HepG2 (cell line): ENCODE data around the gene ANKRD44.

ENCODE experiments used
- ARNT ChIP-seq: fragments of 450-650 bp; IDR thresholded peaks from 2 replicates; pipeline ENCODE4 v1.6.1; 2017
- ASH2L ChIP-seq: fragments of 300-600, 200-600 bp; sonication (generic); IDR thresholded peaks from 2 replicates; pipeline ENCODE4 v1.7.0; 2017; ENCODE audit warnings: low read depth, mild to moderate bottlenecking, moderate library complexity, mixed read lengths, low read length; ENCODE audit not compliant: insufficient read length
- ELF1 ChIP-seq: sonication (generic); formaldehyde crosslinking; IDR thresholded peaks from 2 replicates; pipeline ENCODE4 v1.4.0; 2020; ENCODE audit warnings: missing genetic modification reagents
- ISL2 ChIP-seq: sonication (generic); formaldehyde crosslinking; IDR thresholded peaks from 2 replicates; pipeline ENCODE4 v1.5.0; 2020; ENCODE audit warnings: missing genetic modification reagents
- KAT8 ChIP-seq: IDR thresholded peaks from 2 replicates; pipeline ENCODE4 v1.6.1; 2016; ENCODE audit warnings: missing genetic modification reagents, missing compliant biosample characterization
- NR1H2 ChIP-seq: sonication (generic); formaldehyde crosslinking; IDR thresholded peaks from 2 replicates; pipeline ENCODE4 v1.8.1; 2022; ENCODE audit warnings: low read depth, missing genetic modification reagents, borderline replicate concordance
- RFX5 ChIP-seq: IDR thresholded peaks from 2 replicates; pipeline ENCODE4 v1.6.1; 2011; ENCODE audit warnings: low read depth, low read length, improper control_type of control experiment
- SUZ12 ChIP-seq: fragments of 150-350 bp; IDR thresholded peaks from 2 replicates; pipeline ENCODE4 v1.6.1; 2014; ENCODE audit warnings: low read depth, low read length
- TARDBP ChIP-seq: sonication (generic); formaldehyde crosslinking; IDR thresholded peaks from 2 replicates; pipeline ENCODE4 v1.8.0; 2022; ENCODE audit warnings: mild to moderate bottlenecking, missing genetic modification reagents
- ZBTB21 ChIP-seq: sonication (generic); formaldehyde crosslinking; IDR thresholded peaks from 2 replicates; pipeline ENCODE4 v1.4.0; 2020; ENCODE audit warnings: missing genetic modification reagents
- ZNF180 ChIP-seq: sonication (generic); formaldehyde crosslinking; IDR thresholded peaks from 2 replicates; pipeline ENCODE4 v1.4.0; 2020; ENCODE audit warnings: low read depth, missing genetic modification reagents, borderline replicate concordance
- ZNF20 ChIP-seq: sonication (generic); formaldehyde crosslinking; IDR thresholded peaks from 2 replicates; pipeline ENCODE4 v1.4.0; 2020; ENCODE audit warnings: mild to moderate bottlenecking, moderate library complexity, missing genetic modification reagents
- ZNF253 ChIP-seq: sonication (generic); formaldehyde crosslinking; IDR thresholded peaks from 2 replicates; pipeline ENCODE4 v1.8.0; 2022; ENCODE audit warnings: mild to moderate bottlenecking, missing genetic modification reagents, borderline replicate concordance
- TF ChIP-seq, protein P1 (sequence below): sonication (generic); formaldehyde crosslinking; IDR thresholded peaks from 2 replicates; pipeline ENCODE4 v1.4.0; 2020; ENCODE audit warnings: missing genetic modification reagents

DNA sequence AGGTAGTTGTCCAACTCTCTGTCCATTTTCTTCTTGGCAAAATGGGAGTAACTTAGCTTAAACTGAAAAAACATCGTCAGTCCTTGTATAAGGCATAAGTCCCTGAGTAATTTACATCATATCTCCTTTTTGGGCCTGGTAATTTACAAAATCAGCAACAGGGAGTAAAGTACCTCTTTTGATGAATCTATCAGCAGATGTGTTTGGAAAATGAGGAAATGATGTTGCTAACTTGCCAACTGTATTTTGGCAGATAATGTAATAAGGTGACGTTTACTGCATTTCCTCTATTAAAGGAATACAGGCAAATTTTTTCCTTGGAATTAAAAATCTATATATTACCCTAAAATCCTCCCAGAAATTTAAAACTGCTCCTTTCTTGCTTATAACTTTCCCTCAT lies 29.2 kb downstream of the ANKRD44 start:
- TF ChIP-seq, protein P1, sequence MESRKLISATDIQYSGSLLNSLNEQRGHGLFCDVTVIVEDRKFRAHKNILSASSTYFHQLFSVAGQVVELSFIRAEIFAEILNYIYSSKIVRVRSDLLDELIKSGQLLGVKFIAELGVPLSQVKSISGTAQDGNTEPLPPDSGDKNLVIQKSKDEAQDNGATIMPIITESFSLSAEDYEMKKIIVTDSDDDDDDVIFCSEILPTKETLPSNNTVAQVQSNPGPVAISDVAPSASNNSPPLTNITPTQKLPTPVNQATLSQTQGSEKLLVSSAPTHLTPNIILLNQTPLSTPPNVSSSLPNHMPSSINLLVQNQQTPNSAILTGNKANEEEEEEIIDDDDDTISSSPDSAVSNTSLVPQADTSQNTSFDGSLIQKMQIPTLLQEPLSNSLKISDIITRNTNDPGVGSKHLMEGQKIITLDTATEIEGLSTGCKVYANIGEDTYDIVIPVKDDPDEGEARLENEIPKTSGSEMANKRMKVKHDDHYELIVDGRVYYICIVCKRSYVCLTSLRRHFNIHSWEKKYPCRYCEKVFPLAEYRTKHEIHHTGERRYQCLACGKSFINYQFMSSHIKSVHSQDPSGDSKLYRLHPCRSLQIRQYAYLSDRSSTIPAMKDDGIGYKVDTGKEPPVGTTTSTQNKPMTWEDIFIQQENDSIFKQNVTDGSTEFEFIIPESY (CRISPR knock-in tag) = no peak
- no peak for TF ChIP-seq ISL2 (CRISPR knock-in tag)
- TF ChIP-seq ZNF180 (CRISPR knock-in tag) = no peak
- TF ChIP-seq ELF1 = no peak
- TF ChIP-seq RFX5 = no peak
- no peak for TF ChIP-seq SUZ12
- TF ChIP-seq ZBTB21 (CRISPR knock-in tag) = no peak
- TF ChIP-seq NR1H2 (CRISPR knock-in tag) = no peak
- TF ChIP-seq ARNT = no peak
- no peak for TF ChIP-seq KAT8 (CRISPR knock-in tag)
- TF ChIP-seq ZNF20 (CRISPR knock-in tag) = no peak
- TF ChIP-seq TARDBP = no peak
- TF ChIP-seq ZNF253 (CRISPR knock-in tag) = no peak
- TF ChIP-seq ASH2L = no peak
